HEK293 (cell line): ENCODE results near the gene DOCK9.

ENCODE experiments used
- CTCF ChIA-PET: fragments of 350-600 bp; formaldehyde crosslinking; extraction: SDS; loops from one replicate; lab custom pipeline; 2021; ENCODE audit warnings: antibody characterized with exemption; lab: Yijun Ruan, JAX
- POLR2A ChIA-PET: fragments of 300-600 bp; formaldehyde crosslinking; extraction: SDS; loops from one replicate; lab custom pipeline; 2020; ENCODE audit warnings: antibody characterized with exemption, inconsistent platforms; lab: Yijun Ruan, JAX
- H3K27ac ChIP-seq: fragments of 200-500 bp; sonication (Bioruptor generic); 2 replicates; pipeline ENCODE4 v1.5.1; 2014; ENCODE audit warnings: low read depth, low read length, control low read depth, inconsistent platforms; ENCODE audit errors: extremely low read depth
- H3K36me3 ChIP-seq, 2 experiments: fragments of 200-500 bp in 1 of 2; sonication (Bioruptor generic) in 1 of 2; 1 replicate in 1 of 2; 2 replicates in 1 of 2; pipeline ENCODE4 v1.5.1; 2014 to 2017; ENCODE audit warnings: inconsistent platforms in 2 of 2, low read length in 2 of 2; ENCODE audit not compliant: control insufficient read depth in 2 of 2, insufficient read depth in 1 of 2
- H3K4me1 ChIP-seq: fragments of 200-500 bp; sonication (Bioruptor generic); 2 replicates; pipeline ENCODE4 v1.5.1; 2014; ENCODE audit warnings: mild to moderate bottlenecking, low read length, inconsistent platforms; ENCODE audit not compliant: control insufficient read depth, insufficient read depth
- H3K4me3 ChIP-seq: 2 replicates; pipeline ENCODE4 v1.5.1; 2011; ENCODE audit warnings: low read depth, mild to moderate bottlenecking, control low read depth, low read length, moderate library complexity
- H3K9me3 ChIP-seq: fragments of 200-500 bp; sonication (Bioruptor generic); 2 replicates; pipeline ENCODE4 v1.5.1; 2014; ENCODE audit warnings: low read depth, low read length, inconsistent platforms; ENCODE audit not compliant: control insufficient read depth, insufficient read depth
- ATF2 ChIP-seq: fragments of 450-650 bp; formaldehyde crosslinking; IDR thresholded peaks from 2 replicates; pipeline ENCODE4 v1.5.1; 2016; ENCODE audit warnings: missing biosample characterization, missing genetic modification characterization, low read depth
- KLF16 ChIP-seq: fragments of 450-650 bp; formaldehyde crosslinking; IDR thresholded peaks from 2 replicates; pipeline ENCODE4 v1.5.1; 2017; ENCODE audit warnings: missing biosample characterization, missing genetic modification characterization
- PRDM10 ChIP-seq: fragments of 450-650 bp; formaldehyde crosslinking; IDR thresholded peaks from 2 replicates; pipeline ENCODE4 v1.5.1; 2016; ENCODE audit warnings: missing biosample characterization, missing genetic modification characterization
- REST ChIP-seq: fragments of 450-650 bp; formaldehyde crosslinking; IDR thresholded peaks from 2 replicates; pipeline ENCODE4 v1.5.1; 2016; ENCODE audit warnings: missing biosample characterization, missing genetic modification characterization
- SALL2 ChIP-seq: fragments of 450-650 bp; formaldehyde crosslinking; IDR thresholded peaks from 2 replicates; pipeline ENCODE4 v1.5.0; 2017; ENCODE audit warnings: missing biosample characterization, mild to moderate bottlenecking, missing genetic modification characterization, borderline replicate concordance
- TCF7L2 ChIP-seq: IDR thresholded peaks from 2 replicates; pipeline ENCODE4 v1.6.1; 2011; ENCODE audit warnings: low read depth, mild to moderate bottlenecking, inconsistent platforms, low read length, moderate library complexity, borderline replicate concordance
- TRIM28 ChIP-seq: IDR thresholded peaks from 2 replicates; pipeline ENCODE4 v1.6.1; 2011; ENCODE audit warnings: low read length, control low read depth, borderline replicate concordance
- YY2 ChIP-seq: fragments of 450-650 bp; formaldehyde crosslinking; IDR thresholded peaks from 2 replicates; pipeline ENCODE4 v1.5.1; 2016; ENCODE audit warnings: missing biosample characterization, missing genetic modification characterization
- ZBTB10 ChIP-seq: fragments of 450-650 bp; formaldehyde crosslinking; IDR thresholded peaks from 2 replicates; pipeline ENCODE4 v1.5.1; 2016; ENCODE audit warnings: missing biosample characterization, missing genetic modification characterization
- ZNF10 ChIP-seq: fragments of 450-650 bp; formaldehyde crosslinking; IDR thresholded peaks from 2 replicates; pipeline ENCODE4 v1.5.1; 2017; ENCODE audit warnings: missing biosample characterization, missing genetic modification characterization
- ZNF114 ChIP-seq: fragments of 450-650 bp; formaldehyde crosslinking; IDR thresholded peaks from 2 replicates; pipeline ENCODE4 v1.5.0; 2017; ENCODE audit warnings: missing biosample characterization, missing genetic modification characterization
- ZNF138 ChIP-seq: fragments of 450-650 bp; formaldehyde crosslinking; IDR thresholded peaks from 2 replicates; pipeline ENCODE4 v1.5.1; 2016; ENCODE audit warnings: missing biosample characterization, missing genetic modification characterization, borderline replicate concordance
- ZNF19 ChIP-seq: fragments of 450-650 bp; formaldehyde crosslinking; IDR thresholded peaks from 2 replicates; pipeline ENCODE4; 2016; ENCODE audit warnings: missing biosample characterization, missing genetic modification characterization, low read depth
- ZNF24 ChIP-seq: fragments of 450-650 bp; formaldehyde crosslinking; IDR thresholded peaks from 2 replicates; pipeline ENCODE4 v1.5.1; 2016; ENCODE audit warnings: missing biosample characterization, missing genetic modification characterization
- ZNF555 ChIP-seq: fragments of 450-650 bp; formaldehyde crosslinking; conservative IDR thresholded peaks from 2 replicates; pipeline ENCODE4 v1.5.1; 2017; ENCODE audit warnings: missing biosample characterization, mild to moderate bottlenecking, missing genetic modification characterization, inconsistent platforms
- ZNF585B ChIP-seq: fragments of 450-650 bp; formaldehyde crosslinking; IDR thresholded peaks from 2 replicates; pipeline ENCODE4 v1.5.1; 2016; ENCODE audit warnings: missing biosample characterization, missing genetic modification characterization
- ZNF596 ChIP-seq: fragments of 450-650 bp; IDR thresholded peaks from 2 replicates; pipeline ENCODE4 v1.5.0; 2018; ENCODE audit warnings: missing biosample characterization, mild to moderate bottlenecking, missing genetic modification characterization, moderate library complexity
- ZNF623 ChIP-seq: fragments of 450-650 bp; formaldehyde crosslinking; IDR thresholded peaks from 2 replicates; pipeline ENCODE4 v1.5.1; 2016; ENCODE audit warnings: missing biosample characterization, missing genetic modification characterization
- ZNF654 ChIP-seq: fragments of 450-650 bp; formaldehyde crosslinking; IDR thresholded peaks from 2 replicates; pipeline ENCODE4 v1.5.1; 2016; ENCODE audit warnings: low read depth, missing biosample characterization, missing genetic modification characterization
- ZNF704 ChIP-seq: fragments of 450-650 bp; formaldehyde crosslinking; IDR thresholded peaks from 2 replicates; pipeline ENCODE4 v1.5.1; 2016; ENCODE audit warnings: missing biosample characterization, missing genetic modification characterization
- ZNF776 ChIP-seq: fragments of 450-650 bp; formaldehyde crosslinking; IDR thresholded peaks from 2 replicates; pipeline ENCODE4 v1.5.0; 2017; ENCODE audit warnings: missing biosample characterization, missing genetic modification characterization, borderline replicate concordance
- ZNF837 ChIP-seq: fragments of 450-650 bp; formaldehyde crosslinking; IDR thresholded peaks from 2 replicates; pipeline ENCODE4 v1.5.1; 2016; ENCODE audit warnings: missing biosample characterization, missing genetic modification characterization

Gene DOCK9

GRCh38 chr13:98909016-98909415, 68.8 kb downstream of the DOCK9 start:
- TF ChIP-seq ZNF704 (tag by site-specific recombination) (no peak), ZNF837 (tag by site-specific recombination) (no peak), ZBTB10 (tag by site-specific recombination) (no peak), ZNF138 (tag by site-specific recombination) (no peak), ZNF555 (tag by site-specific recombination) (no peak), ZNF114 (tag by site-specific recombination) (no peak), YY2 (tag by site-specific recombination) (no peak), ZNF776 (tag by site-specific recombination) (no peak), TRIM28 (no peak), ZNF10 (tag by site-specific recombination) (no peak), SALL2 (tag by site-specific recombination) (no peak), ATF2 (no peak), ZNF654 (tag by site-specific recombination) (no peak), ZNF623 (tag by site-specific recombination) (no peak), ZNF24 (tag by site-specific recombination) (no peak)
- ChIA-PET CTCF (no interaction called here), POLR2A (no interaction called here)
- Histone ChIP-seq H3K9me3 (no peaks in the 10 kb centered on the region), H3K27ac (no peak overlapping the region), H3K4me1 (no peaks in the 10 kb centered on the region), H3K4me3 (no peak overlapping the region), H3K36me3 (no peaks in the 10 kb centered on the region)

- no peak overlapping the region for H3K27ac ChIP-seq
- POLR2A ChIA-PET: no interaction called here
- CTCF ChIA-PET: no interaction called here
- no peak for TF ChIP-seq ZNF585B (tag by site-specific recombination)
- TF ChIP-seq KLF16 (tag by site-specific recombination): no peak
- no peak for TF ChIP-seq REST (tag by site-specific recombination)
- no peak for TF ChIP-seq ZNF19
- TF ChIP-seq TCF7L2: no peak
- no peak for TF ChIP-seq PRDM10 (tag by site-specific recombination)
- no peak for TF ChIP-seq ZNF596 (tag by site-specific recombination)
Measured at GRCh38 chr13:98906746-98907502, 70.9 kb downstream of the DOCK9 start.

More at GRCh38 chr13:98906746-98907502, 70.9 kb downstream of the DOCK9 start:
- Histone ChIP-seq H3K36me3 (peaks cover 0 to 3% of the 10 kb centered on the region in 2 experiments; a peak in 1 of 3 replicates), H3K9me3 (no peaks in the 10 kb centered on the region), H3K4me1 (no peaks in the 10 kb centered on the region), H3K4me3 (no peak overlapping the region)
